Measurements from ENCODE around the gene ELMO1. TPM values are rescaled to one million over a fixed set of nuclear protein-coding genes. Genes with fewer than 3 reads are reported as not detected.

Gene ELMO1
- total RNA-seq, 2 experiments from 2014 or later = 72.8 to 75.3 TPM

GRCh38 chr7:37265006-37265405, 183.7 kb downstream of the ELMO1 start:
- Mint-ChIP-seq H3K9me3 (no peaks in the 10 kb centered on the region), H3K4me3 (no peak overlapping the region), H3K4me1 (ENCODE audit: low read depth) (peaks cover 6% of the 10 kb centered on the region), H3K27me3 (no peaks in the 10 kb centered on the region), H3K27ac (no peak overlapping the region), H3K36me3 (ENCODE audit: low read depth) (peaks cover 13% of the 10 kb centered on the region)
- CTCF ChIA-PET = interaction anchor here (0.7 to 1.2 kb wide), 6 partner anchors 19 to 88 kb away, joined by 3 to 6 read pairs (median 3); no protein-coding TSS in a partner anchor
- POLR2A ChIA-PET = no interaction called here
- ATAC-seq = no peak
- intact Hi-C loops (cut with micrococcal nuclease) = no loop called here
- no peak for DNase-seq
- TF ChIP-seq CTCF (IDR thresholded peaks at IDR 0.05) = no peak

DNA sequence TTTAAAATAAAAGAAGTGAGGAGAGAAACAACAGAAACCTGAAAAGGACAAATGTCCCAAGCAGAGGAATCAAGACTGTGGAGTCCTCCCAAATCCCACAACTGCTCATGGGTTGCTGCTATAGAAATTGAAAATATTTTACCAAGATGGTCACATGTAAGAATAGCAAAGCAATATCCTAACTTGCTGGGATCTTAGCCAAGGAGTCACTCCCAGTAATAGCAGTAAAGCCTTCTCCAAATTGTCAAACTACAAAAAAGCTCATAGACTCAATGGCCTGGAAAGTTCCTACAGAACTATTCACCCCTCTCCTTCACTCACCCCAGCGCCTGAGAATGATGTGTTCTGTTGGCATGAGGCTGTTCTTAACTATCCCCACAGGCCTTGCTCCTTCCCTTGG, 186.5 kb downstream of the ELMO1 start:
- Mint-ChIP-seq H3K4me1 (ENCODE audit: low read depth) (peaks cover 10% of the 10 kb centered on the region), H3K4me3 (no peak overlapping the region), H3K27ac (no peak overlapping the region), H3K27me3 (no peaks in the 10 kb centered on the region), H3K36me3 (ENCODE audit: low read depth) (peaks cover 15% of the 10 kb centered on the region), H3K9me3 (no peaks in the 10 kb centered on the region)
- TF ChIP-seq CTCF (IDR thresholded peaks at IDR 0.05) = no peak
- intact Hi-C loops (cut with micrococcal nuclease) = no loop called here
- ChIA-PET CTCF (no interaction called here), POLR2A (no interaction called here)
- no peak for ATAC-seq
- DNase-seq = no peak

DNA sequence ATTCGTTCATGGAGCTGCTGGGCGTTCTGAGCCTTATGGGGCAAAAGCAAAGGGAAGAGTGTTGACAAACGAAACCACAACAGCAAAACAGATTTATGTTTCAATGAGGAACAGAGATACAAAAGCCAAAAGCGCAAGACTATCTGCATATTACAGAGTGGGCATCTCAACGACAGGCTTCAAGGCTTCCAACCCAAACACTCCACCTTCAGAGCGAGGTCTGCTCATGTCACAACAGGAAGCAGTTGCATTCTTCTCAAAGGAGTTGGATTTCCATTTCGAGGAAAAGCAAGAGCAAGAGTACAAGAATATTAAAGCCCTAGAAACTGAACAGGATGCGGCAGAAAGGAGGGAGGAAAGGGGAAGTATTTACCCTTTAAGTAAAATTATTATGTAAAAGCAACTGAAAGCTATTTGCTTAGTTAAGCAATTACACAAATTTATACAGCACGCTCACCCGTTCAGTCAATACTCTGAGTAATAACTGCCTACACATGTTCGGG, 189.3 kb downstream of the ELMO1 start:
- TF ChIP-seq CTCF (IDR thresholded peaks at IDR 0.05) = no peak
- CTCF ChIA-PET = interaction anchor here (1.3 kb wide), 1 partner anchor 12 kb away, joined by 3 read pairs; no protein-coding TSS in a partner anchor
- no peak overlapping the region for H3K27ac Mint-ChIP-seq
- DNase-seq (no peak), ATAC-seq (no peak)
- no peak overlapping the region for H3K4me3 Mint-ChIP-seq
- intact Hi-C loops (cut with micrococcal nuclease) = no loop called here
- no peaks in the 10 kb centered on the region for H3K9me3 Mint-ChIP-seq
- POLR2A ChIA-PET = interaction anchor here (0.7 kb wide), 1 partner anchor 23 kb away, joined by 3 read pairs; no protein-coding TSS in a partner anchor
- peaks cover 12% of the 10 kb centered on the region for H3K4me1 Mint-ChIP-seq (ENCODE audit: low read depth)
- H3K36me3 Mint-ChIP-seq (ENCODE audit: low read depth) = peaks cover 32% of the 10 kb centered on the region
- no peaks in the 10 kb centered on the region for H3K27me3 Mint-ChIP-seq

DNA sequence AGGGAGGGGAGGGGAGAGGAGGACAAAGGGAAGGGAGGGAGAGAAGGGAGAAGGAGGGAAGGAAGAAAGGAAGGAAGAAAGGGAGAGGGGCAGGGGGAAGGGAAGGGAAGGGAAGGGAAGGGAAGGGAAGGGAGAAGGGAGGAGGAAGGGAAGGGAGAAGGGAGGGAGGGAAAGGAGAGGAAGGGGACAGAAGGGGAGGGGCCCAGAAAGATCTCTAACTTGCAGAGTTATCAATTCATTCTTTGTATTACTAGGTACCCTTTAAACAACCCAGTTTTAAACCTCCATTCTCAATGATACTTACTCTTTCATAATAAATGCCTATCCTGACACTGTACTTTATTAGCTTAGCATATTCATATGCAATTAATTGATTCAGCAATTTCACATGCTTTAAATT, 192.0 kb downstream of the ELMO1 start:
- H3K4me1 Mint-ChIP-seq (ENCODE audit: low read depth) = peaks cover 16% of the 10 kb centered on the region
- TF ChIP-seq CTCF (IDR thresholded peaks at IDR 0.05) = no peak
- H3K27ac Mint-ChIP-seq = no peak overlapping the region
- no peaks in the 10 kb centered on the region for H3K9me3 Mint-ChIP-seq
- ChIA-PET CTCF (no interaction called here), POLR2A (interaction anchor here (0.6 kb wide), 1 partner anchor 45 kb away, joined by 3 read pairs; no protein-coding TSS in a partner anchor)
- ATAC-seq = no peak
- no peaks in the 10 kb centered on the region for H3K27me3 Mint-ChIP-seq
- no peak overlapping the region for H3K4me3 Mint-ChIP-seq
- intact Hi-C loops (cut with micrococcal nuclease) = no loop called here
- DNase-seq = no peak
- H3K36me3 Mint-ChIP-seq (ENCODE audit: low read depth) = peaks cover 46% of the 10 kb centered on the region

DNA sequence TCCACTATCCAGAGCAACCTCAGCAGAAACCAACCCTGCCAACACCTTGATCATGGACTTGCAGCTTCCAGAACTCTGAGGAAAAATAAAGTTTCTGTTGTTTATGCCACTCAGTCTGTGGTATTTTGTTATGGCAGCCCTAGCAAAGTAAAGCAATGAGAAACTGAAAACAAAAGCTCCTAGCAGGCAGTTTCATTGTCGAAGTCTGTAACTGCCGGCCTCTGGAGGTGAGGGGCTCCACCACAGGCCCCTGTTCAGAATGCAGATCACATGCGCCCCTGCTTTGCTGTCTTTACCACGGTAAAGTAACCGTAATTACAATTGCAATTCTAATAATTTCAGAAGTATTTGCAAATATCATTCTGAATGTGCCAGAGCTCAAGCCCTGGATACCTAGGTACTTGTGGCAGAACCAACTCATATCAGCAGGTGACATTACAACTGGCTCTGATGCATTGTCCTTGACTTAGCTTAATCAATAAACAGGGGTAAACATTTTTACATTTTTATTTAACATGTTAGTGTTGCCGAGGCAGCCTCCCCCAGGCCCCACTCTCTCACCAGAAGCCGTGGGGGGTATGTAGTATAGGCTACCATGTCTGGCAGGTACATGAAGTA, 193.2 kb downstream of the ELMO1 start:
- TF ChIP-seq CTCF (IDR thresholded peaks at IDR 0.05) = no peak
- no peak for DNase-seq
- H3K36me3 Mint-ChIP-seq (ENCODE audit: low read depth) = peaks cover 46% of the 10 kb centered on the region
- no peaks in the 10 kb centered on the region for H3K9me3 Mint-ChIP-seq
- no peak overlapping the region for H3K4me3 Mint-ChIP-seq
- peaks cover 18% of the 10 kb centered on the region for H3K4me1 Mint-ChIP-seq (ENCODE audit: low read depth)
- ATAC-seq = no peak
- ChIA-PET POLR2A (no interaction called here), CTCF (interaction anchor here (0.7 kb wide), 1 partner anchor 412 kb away, joined by 3 read pairs; no protein-coding TSS in a partner anchor)
- intact Hi-C loops (cut with micrococcal nuclease) = no loop called here
- no peaks in the 10 kb centered on the region for H3K27me3 Mint-ChIP-seq
- no peak overlapping the region for H3K27ac Mint-ChIP-seq
